COLO668 (cell line): ENCODE data around the gene IQCK.

ENCODE experiments used
- DNase-seq: peaks from one replicate; lab custom pipeline; 2025; ENCODE audit not compliant: unreplicated experiment; lab: John Stamatoyannopoulos, UW

The IQCK gene

DNA sequence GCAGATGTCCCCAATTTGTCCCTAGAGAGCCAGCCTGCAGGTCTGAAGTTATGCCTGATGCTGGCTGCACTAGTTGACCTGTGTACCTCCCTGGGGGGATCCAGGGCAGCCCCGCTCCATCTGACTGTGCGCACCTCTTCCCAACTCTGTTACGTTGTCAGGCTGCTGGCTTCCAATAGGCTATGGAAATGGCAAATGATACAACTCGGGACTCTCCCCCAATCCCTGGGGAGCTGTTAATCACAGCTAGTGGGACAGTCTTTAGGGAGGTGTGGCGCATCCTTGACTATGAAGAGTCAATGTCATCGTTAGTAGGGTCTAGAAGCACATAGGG is 136.4 kb downstream of the IQCK start:
- no peak for DNase-seq

GRCh38 chr16:19856120-19856519 is 138.0 kb downstream of the IQCK start:
- DNase-seq, result no peak

GRCh38 chr16:19857593-19858339 is 139.7 kb downstream of the IQCK start:
- DNase-seq, result no peak

GRCh38 chr16:19858340-19859018 is 140.4 kb downstream of the IQCK start:
- DNase-seq, result no peak

DNA sequence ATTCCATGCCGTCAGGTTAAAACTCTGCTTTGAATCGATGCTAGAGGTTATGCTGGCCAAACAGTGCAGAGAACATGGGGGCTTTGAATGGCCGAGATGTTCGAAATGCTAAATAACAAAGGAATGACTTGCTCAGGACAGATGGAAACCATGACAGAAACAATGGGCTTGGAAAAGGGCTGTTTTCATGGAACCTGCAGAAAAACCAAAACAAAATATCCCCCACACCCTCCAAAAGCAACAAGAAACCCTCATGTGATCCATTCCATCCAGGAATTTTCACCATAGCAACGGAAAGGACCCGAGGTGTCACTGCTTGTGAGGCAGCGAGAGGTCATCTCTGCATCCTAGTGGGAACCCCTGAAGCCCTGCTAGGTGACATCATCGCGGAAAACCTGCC is 141.1 kb downstream of the IQCK start:
- no peak for DNase-seq

DNA sequence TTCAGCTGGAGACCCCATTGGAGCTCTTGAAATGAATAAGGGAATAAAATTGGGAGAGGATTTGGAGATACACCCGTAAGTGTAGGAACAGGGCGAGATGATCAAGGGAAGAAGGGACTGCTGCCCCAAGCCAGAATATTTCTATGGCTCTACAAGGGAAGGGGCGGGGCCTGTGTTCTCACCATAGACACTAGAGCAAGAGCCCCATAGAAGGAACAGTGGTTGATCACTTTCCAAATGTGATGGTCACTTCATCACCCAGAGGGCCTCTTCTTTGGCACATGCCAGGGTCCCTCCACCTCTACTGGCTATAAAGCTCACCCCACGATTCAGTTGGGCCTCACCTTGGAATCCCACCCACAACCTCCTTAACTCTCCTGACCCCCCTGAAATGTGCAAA is 141.5 kb downstream of the IQCK start:
- DNase-seq, result no peak

- no peak for DNase-seq
Observed at GRCh38 chr16:19860166-19861041, 142.3 kb downstream of the IQCK start.

DNA sequence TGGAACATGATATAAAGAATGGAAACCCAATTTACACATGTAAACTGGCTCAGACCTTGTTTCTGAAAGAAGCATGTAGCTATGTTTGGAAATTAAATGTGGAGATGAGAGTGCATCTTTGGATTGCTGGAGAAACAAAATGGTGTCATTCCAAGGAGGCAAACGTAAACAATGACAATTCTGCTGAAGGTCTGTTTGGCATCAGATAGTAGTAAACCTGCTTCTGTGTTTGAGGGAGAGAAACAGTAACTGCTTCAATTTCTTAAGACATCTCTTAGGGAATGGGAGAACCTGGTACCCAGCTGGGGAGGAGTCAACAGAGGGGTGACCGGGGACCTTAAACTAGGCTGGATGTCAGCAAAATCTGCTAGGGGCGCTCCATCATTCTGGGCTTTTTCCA is 143.1 kb downstream of the IQCK start:
- no peak for DNase-seq

- no peak for DNase-seq
Observed at GRCh38 chr16:19861811-19862327, 143.8 kb downstream of the IQCK start.

DNA sequence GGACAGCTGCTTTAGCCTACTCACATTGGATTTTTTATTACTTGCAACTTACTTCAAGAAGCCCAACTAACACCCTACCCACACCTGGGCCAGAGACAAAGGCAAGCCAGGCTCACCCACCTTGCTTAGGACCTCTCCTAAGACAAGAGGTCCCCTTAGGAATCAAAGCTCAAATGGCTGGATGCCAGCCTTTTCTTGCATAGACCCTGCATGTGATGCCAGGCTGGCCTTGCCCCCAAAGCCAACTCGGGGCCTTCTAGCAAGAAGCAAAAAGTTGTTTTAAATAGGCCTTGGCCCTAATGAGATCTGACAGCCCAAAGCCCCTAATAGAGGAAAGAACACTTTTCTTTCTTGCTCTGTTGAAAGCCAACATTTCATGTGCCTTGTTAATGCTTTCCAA is 145.9 kb downstream of the IQCK start:
- DNase-seq, result no peak

GRCh38 chr16:19864566-19864965 is 146.5 kb downstream of the IQCK start:
- no peak for DNase-seq

DNA sequence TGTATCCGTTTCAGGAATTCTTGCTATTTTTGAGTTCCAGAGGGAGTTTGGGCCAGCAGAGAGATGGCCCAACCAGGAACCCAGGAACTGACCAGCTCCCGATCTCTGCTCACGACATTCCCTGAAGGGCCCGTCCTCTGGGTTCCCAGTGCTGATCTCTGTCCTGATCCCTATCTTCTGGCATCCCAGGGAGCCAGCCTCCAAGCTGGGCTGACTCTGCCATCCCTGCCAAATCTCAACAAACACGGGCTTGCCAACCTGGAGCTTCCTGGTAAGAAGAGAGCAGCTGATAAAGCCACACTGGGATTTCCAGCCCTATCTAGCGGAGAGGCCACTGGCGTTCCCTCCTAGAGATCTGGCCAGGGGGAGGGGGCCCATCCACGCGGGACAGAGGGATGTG is 150.3 kb downstream of the IQCK start:
- DNase-seq, result no peak

GRCh38 chr16:19871721-19872120 is 153.7 kb downstream of the IQCK start:
- DNase-seq, result no peak

DNA sequence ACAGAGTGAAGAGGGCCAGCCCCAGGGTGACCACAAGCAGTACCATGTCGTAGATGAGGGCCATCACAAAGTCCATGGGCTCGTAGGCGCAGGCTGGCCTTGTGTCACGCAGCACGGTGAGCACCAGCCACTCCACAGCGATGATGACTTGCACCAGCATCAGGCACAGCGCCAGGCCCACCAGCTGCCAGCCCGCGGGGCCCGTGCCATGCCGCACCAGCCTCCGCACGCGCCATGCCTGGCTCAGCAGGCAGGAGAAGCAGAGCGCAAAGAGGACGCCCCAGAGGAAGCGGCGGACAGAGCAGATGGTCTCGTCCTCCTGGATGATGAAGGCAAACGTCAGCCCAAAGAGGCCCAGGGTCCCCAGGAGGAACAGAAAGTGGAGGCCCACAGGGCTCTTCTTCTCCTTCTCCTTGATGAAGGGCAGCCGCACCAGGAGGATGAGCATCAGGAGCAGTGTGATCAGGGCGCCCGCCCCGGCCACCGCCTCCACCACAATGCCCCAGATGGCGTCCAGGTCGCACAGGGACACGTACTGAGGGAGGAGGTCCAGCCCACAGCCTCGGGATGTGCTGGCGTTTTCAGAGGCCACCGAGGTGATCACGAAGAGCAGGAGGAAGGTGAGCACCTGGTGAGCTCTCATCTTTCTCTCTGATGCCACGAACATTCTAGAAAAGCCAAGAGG is 154.2 kb downstream of the IQCK start:
- no peak for DNase-seq

DNA sequence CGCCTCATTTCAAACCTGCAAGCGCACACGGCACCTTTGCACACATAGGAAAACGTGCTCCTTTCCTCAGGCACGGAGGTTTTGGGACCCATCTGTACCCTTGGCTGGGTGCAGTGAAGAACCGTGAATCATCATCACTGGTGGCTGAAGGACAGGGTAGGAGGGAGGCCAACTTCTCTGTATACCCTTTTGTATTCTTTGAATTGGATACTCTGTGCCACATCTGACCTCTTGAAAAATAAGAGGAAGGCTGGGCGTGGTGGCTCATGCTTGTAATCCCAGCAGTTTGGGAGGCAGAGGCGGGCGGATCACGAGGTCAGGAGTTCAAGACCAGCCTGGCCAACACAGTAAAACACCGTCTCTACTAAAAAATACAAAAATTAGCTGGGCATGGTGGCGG is 154.9 kb downstream of the IQCK start:
- DNase-seq, result no peak

GRCh38 chr16:19874026-19874425 is 156.0 kb downstream of the IQCK start:
- DNase-seq, result no peak

DNA sequence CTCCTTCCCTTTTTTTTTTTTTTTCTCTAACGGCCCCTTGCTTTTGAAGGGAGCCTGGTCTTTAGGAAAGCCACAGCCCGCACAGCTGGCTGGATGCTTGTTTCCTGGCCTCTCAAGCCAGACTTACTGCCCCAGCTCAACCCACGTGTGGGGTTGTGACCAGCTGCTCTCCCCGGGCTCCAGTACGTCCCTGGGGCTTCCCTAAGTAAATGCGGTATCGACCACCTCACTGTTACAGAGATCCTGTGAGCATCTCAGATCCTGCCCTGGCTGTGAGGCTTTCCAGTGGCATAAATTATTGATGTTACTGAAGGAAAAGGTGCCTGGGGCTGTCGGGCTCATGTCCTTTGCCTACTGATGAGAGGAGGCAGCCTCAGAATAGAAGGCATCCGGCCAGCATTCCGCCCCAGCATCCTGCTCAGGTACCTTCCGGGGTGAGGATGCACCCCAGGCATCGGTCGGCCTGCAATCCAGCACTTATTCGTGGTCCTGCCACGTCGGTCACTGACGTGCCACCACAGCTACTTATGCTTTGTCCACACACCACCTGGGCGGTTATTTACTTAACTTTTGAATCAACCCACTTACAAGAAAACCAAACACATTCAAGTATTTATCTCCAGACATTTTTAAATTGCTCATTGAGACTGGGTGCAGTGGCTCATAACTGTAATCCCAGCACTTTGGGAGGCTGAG is 156.9 kb downstream of the IQCK start:
- DNase-seq, result peak; percentile 65

DNA sequence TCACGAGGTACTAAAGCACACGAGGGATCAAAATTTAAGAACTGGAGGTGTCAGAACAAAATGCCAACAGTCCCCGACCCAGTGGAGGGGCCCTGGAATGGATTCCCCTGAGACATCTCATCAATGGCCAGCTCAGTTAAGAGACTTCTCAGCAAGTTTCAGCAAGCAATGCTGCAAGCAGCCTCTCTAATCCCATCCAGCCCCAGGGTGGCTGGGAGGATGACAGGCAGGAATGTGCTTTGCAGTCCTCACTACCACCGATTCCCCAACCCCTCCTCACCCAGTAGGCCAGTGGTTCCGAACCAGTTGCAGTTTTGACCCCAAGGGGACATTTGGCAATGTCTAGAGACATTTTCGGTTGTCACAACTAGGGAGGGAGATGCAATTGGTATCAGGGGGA is 157.8 kb downstream of the IQCK start:
- no peak for DNase-seq

DNA sequence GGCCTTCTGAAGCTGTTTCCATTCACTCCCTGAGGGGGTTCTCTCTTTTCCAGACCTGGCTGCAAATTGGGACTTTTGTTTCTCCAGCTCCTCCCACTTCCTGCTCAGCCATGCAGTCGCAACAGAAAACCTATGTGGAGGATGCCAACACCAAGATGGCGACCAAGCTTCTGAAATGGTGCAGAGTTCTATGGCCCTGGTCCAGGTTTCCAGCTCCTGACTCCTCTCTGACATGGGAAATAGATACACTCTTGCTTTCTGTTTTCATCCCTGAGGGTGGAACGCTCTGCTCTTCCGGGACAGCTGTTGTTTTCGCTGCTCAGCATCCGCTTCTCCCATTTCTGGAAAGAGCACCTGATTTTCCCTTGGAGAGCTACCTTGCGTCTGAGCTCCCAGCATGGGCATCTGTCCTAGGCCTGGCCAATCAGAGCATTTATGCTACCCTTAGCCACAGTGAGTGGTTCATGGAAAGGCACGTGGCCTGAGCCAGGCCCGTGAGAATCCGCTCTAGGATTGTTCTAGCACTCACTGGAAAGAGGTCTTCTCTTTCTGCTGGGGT is 158.5 kb downstream of the IQCK start:
- DNase-seq, result no peak

GRCh38 chr16:19878757-19879156 is 160.7 kb downstream of the IQCK start:
- DNase-seq, result no peak
